NCI-H524 treated with DMSO at 0.1 percent for 48 hours (cell line): ENCODE measurements around the gene CNIH3.

ENCODE experiments used
- DNase-seq: peaks from one replicate; lab custom pipeline; 2025; lab: John Stamatoyannopoulos, UW

The CNIH3 gene

GRCh38 chr1:224722838-224723237 is 106.7 kb downstream of the CNIH3 start:
- DNase-seq, result no peak

- DNase-seq, result no peak
These were observed 108.4 kb downstream of the CNIH3 start for GRCh38 chr1:224724566-224724965.

DNA sequence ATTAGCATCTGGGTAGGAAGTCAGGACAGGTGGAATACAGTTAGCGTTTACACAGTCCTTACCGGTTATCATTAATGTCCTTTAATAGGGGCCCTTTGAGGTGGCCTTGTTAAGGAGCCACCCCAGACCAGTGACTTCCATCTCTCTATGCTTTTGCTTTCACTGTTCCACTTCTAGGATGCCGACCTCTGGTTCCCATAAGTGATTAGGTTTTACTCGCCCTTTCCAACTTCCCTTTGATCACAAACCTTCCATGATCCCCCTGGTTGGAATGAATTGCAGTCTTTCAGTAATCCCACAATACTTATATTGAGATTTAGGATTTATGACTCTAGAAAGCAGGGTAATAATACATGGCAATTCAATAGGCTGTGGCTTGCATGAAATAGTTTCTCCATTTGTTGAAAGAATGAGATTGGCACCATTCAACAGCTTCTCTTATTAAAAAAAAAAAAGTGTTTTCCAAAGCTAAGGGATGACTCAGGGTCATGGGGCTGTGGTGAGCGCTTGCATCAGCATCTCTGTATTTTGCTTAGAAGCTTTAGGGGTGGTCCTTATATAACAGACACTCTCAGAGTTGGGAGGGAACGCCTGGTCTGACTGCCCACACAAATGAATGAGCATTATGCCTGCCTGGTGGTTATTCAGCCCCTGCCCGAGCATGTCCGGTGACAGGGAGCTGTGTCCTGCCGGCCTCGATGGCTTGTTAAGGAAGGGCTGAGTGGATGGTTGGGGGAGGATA is 110.5 kb downstream of the CNIH3 start:
- DNase-seq, result no peak

DNA sequence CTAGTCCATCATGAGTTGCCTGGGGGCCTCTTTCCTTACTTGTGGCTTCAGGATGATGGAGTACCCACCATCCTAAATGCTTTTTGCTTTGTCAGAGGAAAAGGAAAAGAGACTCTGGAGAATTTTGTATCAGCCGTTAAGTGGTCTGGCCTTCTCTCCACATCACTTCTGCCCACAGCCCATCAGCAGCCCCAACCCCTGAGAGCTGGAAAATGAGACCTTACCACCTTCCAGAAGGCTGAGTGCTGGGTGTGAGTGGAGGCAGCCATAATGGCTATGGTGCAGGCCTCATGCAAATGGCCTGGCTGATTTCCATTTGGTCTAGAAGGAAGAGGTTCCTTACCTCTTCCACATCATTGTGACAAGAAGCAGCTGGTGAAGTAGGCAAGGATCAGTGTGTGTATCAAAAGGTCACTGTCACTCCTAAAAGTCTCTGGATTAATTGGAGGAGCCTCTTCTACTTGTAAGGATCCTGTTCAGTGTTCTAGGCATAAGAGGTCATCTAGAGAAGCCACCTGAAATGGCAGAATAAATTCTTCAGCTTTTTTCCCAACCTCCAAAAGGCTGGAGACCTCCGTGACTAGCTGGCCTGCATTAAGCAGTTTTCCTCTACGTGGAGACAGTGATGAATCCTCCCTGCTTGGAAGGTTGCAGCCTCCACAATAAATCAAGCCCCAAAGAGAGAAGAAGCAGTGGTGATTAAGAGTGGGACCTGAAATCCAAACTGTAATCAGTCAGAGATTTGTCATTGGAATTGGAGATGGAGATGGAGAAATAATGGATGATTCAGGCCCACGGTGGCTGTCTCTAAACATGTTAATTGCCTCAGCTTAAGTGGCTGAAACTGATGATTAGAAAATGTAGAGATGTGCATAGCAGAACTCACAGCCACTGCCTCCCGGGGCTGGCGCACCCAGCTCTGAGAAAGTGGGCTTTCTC is 111.5 kb downstream of the CNIH3 start:
- no peak for DNase-seq

DNA sequence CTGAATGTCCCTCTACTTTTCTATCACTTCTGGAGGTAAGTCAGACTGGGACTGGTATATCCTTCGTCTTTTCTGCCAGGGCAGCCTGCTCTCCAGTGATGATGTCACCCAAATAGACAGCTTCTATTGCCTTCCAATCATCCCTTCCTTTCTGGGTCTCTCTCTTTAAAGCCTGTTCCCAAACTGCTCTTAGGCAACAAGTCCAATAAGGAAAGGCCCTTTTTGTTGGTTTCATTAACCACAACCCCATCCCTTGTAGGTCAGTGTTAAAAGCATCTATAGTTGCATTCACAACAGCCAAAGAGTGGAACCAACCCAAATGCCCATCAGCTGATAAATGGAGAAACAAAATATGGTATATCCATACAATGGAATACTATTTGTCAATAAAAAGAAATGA is 114.4 kb downstream of the CNIH3 start:
- DNase-seq, result no peak

DNA sequence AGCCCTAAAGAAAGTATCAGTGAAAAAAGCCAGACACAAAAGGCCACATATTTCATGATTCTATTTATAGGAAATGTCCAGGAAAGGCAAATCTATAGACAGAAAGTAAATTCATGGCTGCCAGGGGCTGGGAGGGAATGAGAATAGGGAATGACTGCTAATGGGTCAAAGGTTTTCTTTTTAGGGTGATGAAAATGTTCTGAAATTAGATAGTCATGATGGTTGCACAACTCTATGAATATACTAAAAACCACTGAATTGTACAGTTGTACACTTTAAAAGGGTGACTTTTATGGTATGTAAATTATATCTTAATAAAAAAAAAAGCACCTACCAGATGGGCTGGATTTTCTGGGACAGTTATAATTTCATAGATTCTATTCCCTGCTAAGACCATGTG is 114.8 kb downstream of the CNIH3 start:
- DNase-seq, result no peak

- DNase-seq, result no peak
These were observed 115.5 kb downstream of the CNIH3 start for GRCh38 chr1:224731633-224732032.

DNA sequence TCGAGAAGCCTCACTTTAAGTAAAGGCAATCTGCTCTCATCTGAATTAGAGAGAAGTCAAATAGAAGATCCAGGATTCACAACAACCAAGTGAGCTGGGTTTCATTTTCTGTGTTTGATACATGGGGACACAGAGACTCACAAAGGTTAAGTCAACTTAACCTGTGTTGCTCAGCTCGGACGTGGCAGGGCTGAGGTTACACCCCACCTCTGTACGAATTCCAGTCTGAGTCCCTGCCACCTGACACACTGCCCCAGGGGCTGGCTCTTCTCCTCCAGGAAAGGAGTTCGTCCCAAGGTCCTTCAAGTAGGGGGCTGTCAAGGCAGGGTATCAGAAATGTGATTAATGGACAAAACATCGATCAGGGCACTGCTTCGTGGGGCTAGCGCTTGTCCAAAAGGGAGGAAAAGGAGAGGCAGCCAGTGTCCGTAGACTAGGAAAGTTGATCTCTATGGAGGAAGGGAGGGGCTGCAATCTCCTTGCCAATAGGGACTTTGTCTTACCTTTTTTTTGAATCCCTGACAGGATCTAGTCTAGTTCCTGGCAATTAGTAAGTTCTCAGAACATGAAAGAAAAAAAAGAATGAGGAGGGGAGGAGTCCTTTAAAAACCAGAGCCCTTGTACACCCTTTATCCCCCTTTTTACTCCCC is 116.4 kb downstream of the CNIH3 start:
- no peak for DNase-seq

DNA sequence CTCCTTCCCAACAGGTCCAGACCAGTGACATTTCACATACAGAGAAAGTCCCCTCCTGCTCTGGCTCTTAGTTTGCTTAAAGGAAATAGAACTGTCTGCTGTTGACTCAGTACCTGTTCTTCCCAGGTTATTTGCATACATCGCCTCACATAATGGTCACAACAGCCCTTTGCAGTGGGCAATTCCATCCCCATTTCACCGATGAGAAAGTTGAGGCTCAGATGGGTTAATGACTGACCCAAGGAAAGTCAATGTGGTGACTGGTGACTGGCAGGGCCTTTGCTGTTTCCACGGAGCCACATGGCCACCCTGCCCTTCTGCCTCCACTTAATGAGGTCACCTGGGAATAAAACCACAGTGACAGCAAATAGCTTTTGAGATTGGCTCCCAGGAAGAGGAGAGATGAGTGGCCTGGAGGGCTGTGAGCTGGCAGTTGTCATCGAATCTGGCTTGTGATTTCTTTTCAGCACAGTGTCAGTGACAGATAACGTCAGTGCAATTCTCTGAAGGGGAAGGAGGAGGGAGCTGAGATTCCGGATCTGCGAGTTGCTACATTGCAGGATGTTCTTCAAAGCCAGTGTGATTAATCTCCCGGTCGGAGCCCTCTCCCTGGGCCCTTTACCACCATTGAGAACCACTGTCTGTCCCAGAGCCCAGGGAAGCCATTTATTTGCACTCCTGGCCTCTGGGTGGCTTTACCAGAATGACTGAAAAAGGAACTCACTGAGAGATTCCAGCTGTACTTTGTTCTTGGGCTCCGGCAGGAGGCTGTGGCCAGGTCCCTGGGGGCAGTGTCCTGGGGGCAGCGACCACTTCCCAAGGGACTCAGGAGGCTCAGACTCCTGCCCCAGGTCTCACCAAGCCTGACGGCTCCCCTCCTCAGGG is 117.2 kb downstream of the CNIH3 start:
- no peak for DNase-seq

DNA sequence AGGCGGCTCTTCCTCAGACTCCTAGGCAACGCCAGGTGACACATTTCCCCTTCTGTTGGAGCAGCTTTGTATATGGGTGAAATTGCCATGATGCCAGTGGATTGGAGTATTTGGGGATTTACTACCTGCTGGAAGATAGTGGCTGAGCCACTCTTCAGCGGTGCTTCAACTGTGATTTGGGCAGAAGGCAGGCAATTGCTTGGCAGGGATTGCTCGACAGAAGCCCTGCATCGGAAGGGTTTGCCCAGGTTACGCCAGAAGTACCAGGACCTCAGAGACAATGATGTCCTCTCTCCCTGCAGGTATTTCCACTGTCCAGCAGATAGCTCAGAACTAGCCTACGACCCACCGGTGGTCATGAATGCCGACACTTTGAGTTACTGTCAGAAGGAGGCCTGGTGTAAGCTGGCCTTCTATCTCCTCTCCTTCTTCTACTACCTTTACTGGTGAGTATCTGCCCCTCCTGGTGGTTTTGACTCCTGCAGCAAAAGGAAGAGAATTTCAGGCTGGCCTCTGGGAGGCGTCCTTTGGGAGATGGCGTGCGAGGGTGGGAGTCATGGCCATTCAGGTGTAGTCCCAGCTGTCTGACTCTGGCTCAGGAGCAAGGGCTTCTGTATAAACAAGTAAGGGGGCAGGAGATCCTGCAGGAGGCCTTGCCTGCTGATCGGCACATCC is 118.3 kb downstream of the CNIH3 start:
- no peak for DNase-seq

DNA sequence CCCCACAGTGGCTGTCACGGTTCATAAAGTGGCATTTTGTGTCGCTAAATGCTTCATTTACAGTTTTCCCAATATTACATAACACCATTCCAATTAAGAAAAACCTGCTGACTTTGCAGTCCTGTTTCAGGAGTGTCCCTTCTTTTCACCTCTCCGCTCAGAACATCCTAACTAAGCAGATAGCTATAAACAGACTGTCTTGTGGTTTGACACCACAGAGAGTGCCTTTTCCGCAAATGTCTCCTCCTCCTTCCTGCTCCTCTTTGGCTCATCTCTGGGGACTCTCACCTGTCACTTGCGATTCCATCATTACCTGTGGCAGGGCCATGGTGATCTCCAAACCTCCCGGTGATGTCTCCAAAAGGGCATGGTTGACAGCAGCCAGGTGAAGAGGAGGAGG is 119.0 kb downstream of the CNIH3 start:
- no peak for DNase-seq

- no peak for DNase-seq
These were observed 120.7 kb downstream of the CNIH3 start for GRCh38 chr1:224736619-224737352.

DNA sequence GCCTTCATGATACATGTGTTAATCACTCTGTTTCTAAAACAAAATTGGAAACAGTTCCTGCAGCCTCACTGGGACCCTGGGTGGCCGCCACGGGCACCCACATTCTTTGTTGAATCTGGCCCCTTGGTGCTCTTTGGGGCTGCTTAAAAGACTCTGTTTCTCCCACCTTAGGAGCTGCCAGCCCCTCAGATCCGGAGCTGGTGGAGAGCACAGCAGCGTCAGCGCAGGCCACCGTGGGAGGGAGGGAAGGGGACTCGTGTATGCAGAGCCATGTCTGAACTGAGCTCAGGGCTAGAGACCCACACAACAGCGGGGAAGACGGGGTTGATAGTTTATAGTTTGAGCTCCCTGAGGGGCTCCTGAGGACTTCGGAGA is 121.2 kb downstream of the CNIH3 start:
- DNase-seq, result no peak

DNA sequence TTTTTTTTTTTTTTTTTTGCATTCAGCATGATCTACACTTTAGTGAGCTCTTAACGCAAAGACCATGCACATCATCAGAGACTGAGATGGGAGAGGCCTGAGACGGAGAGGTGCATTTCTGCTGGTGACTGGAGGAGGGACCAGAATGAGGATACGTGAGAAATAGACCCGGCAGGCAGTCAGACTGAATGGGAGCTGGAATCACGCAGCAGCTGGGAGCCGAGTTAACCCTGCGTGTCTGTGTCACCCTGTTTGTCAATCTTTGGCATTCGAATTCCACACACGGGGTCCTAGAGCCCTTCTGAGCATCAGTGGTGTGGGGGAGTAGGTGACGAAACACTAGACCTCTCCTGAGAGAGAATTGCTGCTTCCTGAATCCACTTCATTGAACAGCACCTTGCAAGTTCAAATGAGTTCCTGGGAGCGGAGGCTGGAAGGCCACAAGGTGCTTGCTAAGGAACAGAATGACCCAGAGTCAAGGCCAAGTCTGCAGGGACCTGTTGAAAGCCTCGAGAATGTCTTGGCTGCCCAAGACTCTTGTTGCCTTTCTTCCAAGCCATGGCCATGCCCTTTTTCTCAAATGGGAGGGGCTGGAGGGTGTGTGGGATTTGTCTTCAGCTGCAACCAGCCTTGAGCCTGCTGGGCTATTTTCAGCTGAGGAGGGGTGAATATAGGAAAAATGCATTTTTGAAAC is 123.3 kb downstream of the CNIH3 start:
- no peak for DNase-seq

- DNase-seq, result no peak
These were observed 124.0 kb downstream of the CNIH3 start for GRCh38 chr1:224739997-224740684.

DNA sequence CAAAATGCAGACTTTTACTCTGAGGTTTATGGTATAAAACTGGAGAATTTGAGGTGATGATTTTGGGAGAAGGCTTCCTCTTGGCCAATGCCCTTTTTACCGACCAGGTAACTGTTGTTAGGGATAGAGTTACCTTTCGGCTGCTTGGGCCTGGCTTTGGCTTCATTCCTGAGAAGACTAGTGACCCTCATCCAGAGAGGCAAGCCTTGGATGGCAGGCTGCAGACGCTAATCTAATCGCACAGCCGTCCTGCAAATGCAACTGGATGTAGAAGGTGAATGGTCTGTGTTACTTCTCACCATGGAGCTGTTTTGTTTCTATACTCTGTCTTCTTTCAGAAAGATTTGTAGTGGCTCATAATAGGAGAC is 124.6 kb downstream of the CNIH3 start:
- no peak for DNase-seq

- DNase-seq, result no peak
These were observed 126.2 kb downstream of the CNIH3 start for GRCh38 chr1:224742349-224742748.

- no peak for DNase-seq
These were observed 127.6 kb downstream of the CNIH3 start for GRCh38 chr1:224743608-224744164.

DNA sequence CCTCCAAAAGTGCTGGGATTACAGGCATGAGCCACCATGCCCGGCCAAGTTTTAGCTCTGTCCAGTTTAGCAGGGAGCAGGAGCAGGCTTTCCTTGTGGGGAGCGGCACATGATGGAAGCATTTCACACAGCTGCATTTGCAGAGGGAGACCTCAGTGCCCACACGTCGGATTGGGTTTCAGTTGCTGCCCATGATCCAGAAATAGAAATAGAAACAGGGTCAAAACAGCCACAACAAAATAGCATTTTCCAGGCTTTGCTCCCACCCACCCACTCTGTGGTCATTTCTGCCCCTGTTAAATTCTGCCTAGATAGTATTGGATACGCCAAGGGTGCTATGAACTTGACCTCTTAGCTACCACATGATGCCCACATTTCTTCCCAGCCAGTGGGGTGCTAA is 128.4 kb downstream of the CNIH3 start:
- no peak for DNase-seq
